ENCODE results near the gene SAT2.

Gene SAT2

DNA sequence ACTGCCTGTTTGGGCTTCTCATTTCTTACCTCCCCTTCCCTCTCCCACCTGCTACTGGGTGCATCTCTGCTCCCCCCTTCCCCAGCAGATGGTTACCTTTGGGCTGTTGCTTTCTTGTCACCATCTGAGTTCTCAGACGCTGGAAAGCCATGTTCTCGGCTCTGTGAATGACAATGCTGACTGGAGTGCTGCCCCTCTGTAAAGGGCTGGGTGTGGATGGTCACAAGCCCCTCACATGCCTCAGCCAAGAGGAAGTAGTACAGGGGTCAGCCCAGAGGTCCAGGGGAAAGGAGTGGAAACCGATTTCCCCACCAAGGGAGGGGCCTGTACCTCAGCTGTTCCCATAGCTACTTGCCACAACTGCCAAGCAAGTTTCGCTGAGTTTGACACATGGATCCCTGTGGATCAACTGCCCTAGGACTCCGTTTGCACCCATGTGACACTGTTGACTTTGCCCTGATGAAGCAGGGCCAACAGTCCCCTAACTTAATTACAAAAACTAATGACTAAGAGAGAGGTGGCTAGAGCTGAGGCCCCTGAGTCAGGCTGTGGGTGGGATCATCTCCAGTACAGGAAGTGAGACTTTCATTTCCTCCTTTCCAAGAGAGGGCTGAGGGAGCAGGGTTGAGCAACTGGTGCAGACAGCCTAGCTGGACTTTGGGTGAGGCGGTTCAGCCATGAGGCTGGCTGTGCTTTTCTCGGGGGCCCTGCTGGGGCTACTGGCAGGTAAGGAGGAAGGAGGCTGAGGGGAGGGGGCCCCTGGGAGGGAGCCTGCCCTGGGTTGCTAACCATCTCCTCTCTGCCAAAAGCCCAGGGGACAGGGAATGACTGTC, 48.4 kb downstream of the SAT2 start, which contains the start of gene CD68:
Gene CD68 (plus strand): TSS at position 638 of the 833 bp plus-strand sequence. CDS start 40 bp downstream, at position 678.
- Histone ChIP-seq H3K27ac (replicated peaks; ENCODE audit: low read length) (peak within 1 kb of the TSS; percentile 52), H2AFZ (ENCODE audit: low read length) (no peak within 1 kb of the TSS), H2BK12ac (ENCODE audit: low read length) (no peak within 1 kb of the TSS), H3K23ac (ENCODE audit: low read depth, low read length, poor library complexity) (peak within 1 kb of the TSS; percentile 92), H3K79me1 (ENCODE audit: low read depth, low read length) (peaks cover 18% of the 10 kb centered on the region), H3K4me3 (ENCODE audit: low read length in 2 of 2) (no peak within 1 kb of the TSS), H3K4me2 (ENCODE audit: insufficient read depth, low read length, poor library complexity, severe bottlenecking) (no peak within 1 kb of the TSS), H2BK120ac (ENCODE audit: low read depth, low read length) (no peak within 1 kb of the TSS), H3K9me3 (replicated peaks in 1 of 2; ENCODE audit: control insufficient read depth in 2 of 2, insufficient read depth in 1 of 2, low read depth in 1 of 2, low read length in 2 of 2) (no peaks in the 10 kb centered on the region), H3K4me1 (ENCODE audit: control insufficient read depth in 2 of 2, insufficient read depth in 1 of 2, low read depth in 1 of 2, low read length in 2 of 2) (peaks cover 18 to 21% of the 10 kb centered on the region in 2 donors), H3K14ac (ENCODE audit: low read length) (no peak within 1 kb of the TSS), H3K4ac (ENCODE audit: low read length) (no peak within 1 kb of the TSS), H4K91ac (ENCODE audit: low read depth, low read length, poor library complexity) (no peak within 1 kb of the TSS), H3K9ac (ENCODE audit: low read depth, low read length, poor library complexity) (peak within 1 kb of the TSS; percentile 26), H3K36me3 (replicated peaks in 1 of 2; ENCODE audit: control insufficient read depth in 2 of 2, insufficient read depth in 2 of 2, low read length in 2 of 2) (peaks cover 55 to 84% of the 10 kb centered on the region in 2 donors), H2AK5ac (ENCODE audit: low read depth, low read length) (no peak within 1 kb of the TSS), H3K27me3 (ENCODE audit: control insufficient read depth in 3 of 3, insufficient read depth in 3 of 3, low read depth in 1 of 3, low read length in 3 of 3) (no peaks in the 10 kb centered on the region), H2BK15ac (ENCODE audit: low read length) (no peak within 1 kb of the TSS), H2BK5ac (ENCODE audit: low read length) (no peak within 1 kb of the TSS), H3K18ac (ENCODE audit: low read length) (no peak within 1 kb of the TSS), H4K8ac (ENCODE audit: low read depth, low read length) (no peak within 1 kb of the TSS)
- no peak for DNase-seq (ENCODE audit: low spot score)
- WGBS, 2 donors (ENCODE audit: extremely low coverage in 2 of 2, insufficient read length in 2 of 2, insufficient replicate concordance in 1 of 2), result no CpG with 5 or more reads among the region's 7 CpGs

DNA sequence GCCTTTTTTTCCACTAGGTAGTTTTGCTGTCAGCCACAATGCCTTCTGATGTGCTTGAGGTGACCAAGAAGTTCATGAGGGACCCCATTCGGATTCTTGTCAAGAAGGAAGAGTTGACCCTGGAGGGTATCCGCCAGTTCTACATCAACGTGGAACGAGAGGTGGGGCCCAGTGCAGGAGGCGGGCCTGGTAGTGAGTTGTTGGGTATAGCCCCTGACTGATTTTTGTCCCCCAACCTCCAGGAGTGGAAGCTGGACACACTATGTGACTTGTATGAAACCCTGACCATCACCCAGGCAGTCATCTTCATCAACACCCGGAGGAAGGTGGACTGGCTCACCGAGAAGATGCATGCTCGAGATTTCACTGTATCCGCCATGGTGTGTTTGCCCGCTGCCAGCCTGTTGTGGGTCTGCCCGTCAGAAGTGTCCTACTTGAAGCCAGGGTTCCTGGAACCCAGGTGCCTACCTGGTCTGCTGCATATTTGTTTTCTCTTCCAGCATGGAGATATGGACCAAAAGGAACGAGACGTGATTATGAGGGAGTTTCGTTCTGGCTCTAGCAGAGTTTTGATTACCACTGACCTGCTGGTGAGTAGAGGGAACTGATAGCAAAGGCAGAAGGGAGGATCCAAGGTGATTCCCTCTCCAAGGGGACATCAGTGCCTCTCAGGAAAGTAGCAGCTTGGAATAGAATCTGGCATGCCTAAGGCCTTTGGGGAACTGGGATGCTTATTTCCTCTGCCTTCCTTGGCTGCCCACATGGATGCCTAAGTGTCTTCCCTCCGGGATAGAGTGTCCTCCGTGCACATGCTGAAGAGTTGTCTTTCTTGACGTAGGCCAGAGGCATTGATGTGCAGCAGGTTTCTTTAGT, 50.1 kb downstream of the SAT2 start:
- Histone ChIP-seq H3K4ac (ENCODE audit: low read length) (no peak overlapping the region), H3K79me1 (ENCODE audit: low read depth, low read length) (peaks cover 19% of the 10 kb centered on the region), H2BK12ac (ENCODE audit: low read length) (no peak overlapping the region), H3K4me2 (ENCODE audit: insufficient read depth, low read length, poor library complexity, severe bottlenecking) (no peak overlapping the region), H3K9me3 (replicated peaks in 1 of 2; ENCODE audit: control insufficient read depth in 2 of 2, insufficient read depth in 1 of 2, low read depth in 1 of 2, low read length in 2 of 2) (no peaks in the 10 kb centered on the region), H3K4me1 (ENCODE audit: control insufficient read depth in 2 of 2, insufficient read depth in 1 of 2, low read depth in 1 of 2, low read length in 2 of 2) (peaks cover 10 to 13% of the 10 kb centered on the region in 2 donors), H3K27me3 (ENCODE audit: control insufficient read depth in 3 of 3, insufficient read depth in 3 of 3, low read depth in 1 of 3, low read length in 3 of 3) (no peaks in the 10 kb centered on the region), H3K18ac (ENCODE audit: low read length) (no peak overlapping the region), H2BK15ac (ENCODE audit: low read length) (no peak overlapping the region), H4K91ac (ENCODE audit: low read depth, low read length, poor library complexity) (no peak overlapping the region), H3K4me3 (ENCODE audit: low read length in 2 of 2) (no peak overlapping the region), H4K8ac (ENCODE audit: low read depth, low read length) (no peak overlapping the region), H3K36me3 (replicated peaks in 1 of 2; ENCODE audit: control insufficient read depth in 2 of 2, insufficient read depth in 2 of 2, low read length in 2 of 2) (peaks cover 58 to 85% of the 10 kb centered on the region in 2 donors), H3K27ac (replicated peaks; ENCODE audit: low read length) (peak overlapping the region; percentile 7), H2AK5ac (ENCODE audit: low read depth, low read length) (no peak overlapping the region), H2BK120ac (ENCODE audit: low read depth, low read length) (no peak overlapping the region), H2AFZ (ENCODE audit: low read length) (no peak overlapping the region), H2BK5ac (ENCODE audit: low read length) (no peak overlapping the region), H3K9ac (ENCODE audit: low read depth, low read length, poor library complexity) (no peak overlapping the region), H3K23ac (ENCODE audit: low read depth, low read length, poor library complexity) (no peak overlapping the region), H3K14ac (ENCODE audit: low read length) (no peak overlapping the region)
- DNase-seq (ENCODE audit: low spot score), result no peak
- no CpG with 5 or more reads among the region's 17 CpGs for WGBS, 2 donors (ENCODE audit: extremely low coverage in 2 of 2, insufficient read length in 2 of 2, insufficient replicate concordance in 1 of 2)

DNA sequence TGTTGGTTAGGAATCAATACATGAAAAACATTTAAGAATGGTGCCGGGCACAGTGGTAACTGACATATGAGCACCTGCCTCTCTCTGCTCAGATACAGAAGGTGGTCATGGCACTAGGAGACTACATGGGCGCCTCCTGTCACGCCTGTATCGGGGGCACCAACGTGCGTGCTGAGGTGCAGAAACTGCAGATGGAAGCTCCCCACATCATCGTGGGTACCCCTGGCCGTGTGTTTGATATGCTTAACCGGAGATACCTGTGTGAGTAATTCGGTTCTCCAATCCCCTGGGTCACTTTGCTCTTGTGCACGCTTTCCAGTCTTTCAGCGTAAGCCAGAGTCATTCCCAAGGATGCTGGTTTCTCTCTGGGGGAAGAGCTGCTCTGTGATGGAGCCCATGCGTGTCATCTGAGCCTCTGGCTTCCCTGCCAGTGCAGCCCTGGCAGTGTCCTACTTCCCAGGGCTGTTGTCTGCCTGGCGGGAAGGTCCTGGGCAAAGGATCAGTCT, 51.1 kb downstream of the SAT2 start:
- H2BK15ac ChIP-seq (ENCODE audit: low read length), result no peak overlapping the region
- H2BK120ac ChIP-seq (ENCODE audit: low read depth, low read length), result no peak overlapping the region
- no peak for DNase-seq (ENCODE audit: low spot score)
- H3K36me3 ChIP-seq (replicated peaks in 1 of 2; ENCODE audit: control insufficient read depth in 2 of 2, insufficient read depth in 2 of 2, low read length in 2 of 2), result peaks cover 56 to 80% of the 10 kb centered on the region in 2 donors
- H3K79me1 ChIP-seq (ENCODE audit: low read depth, low read length), result peaks cover 14% of the 10 kb centered on the region
- no peak overlapping the region for H2AK5ac ChIP-seq (ENCODE audit: low read depth, low read length)
- no peak overlapping the region for H2BK5ac ChIP-seq (ENCODE audit: low read length)
- no peaks in the 10 kb centered on the region for H3K9me3 ChIP-seq (replicated peaks in 1 of 2; ENCODE audit: control insufficient read depth in 2 of 2, insufficient read depth in 1 of 2, low read depth in 1 of 2, low read length in 2 of 2)
- no peak overlapping the region for H3K23ac ChIP-seq (ENCODE audit: low read depth, low read length, poor library complexity)
- no peak overlapping the region for H3K4me2 ChIP-seq (ENCODE audit: insufficient read depth, low read length, poor library complexity, severe bottlenecking)
- no peak overlapping the region for H3K14ac ChIP-seq (ENCODE audit: low read length)
- no CpG with 5 or more reads among the region's 14 CpGs for WGBS, 2 donors (ENCODE audit: extremely low coverage in 2 of 2, insufficient read length in 2 of 2, insufficient replicate concordance in 1 of 2)
- H3K9ac ChIP-seq (ENCODE audit: low read depth, low read length, poor library complexity), result no peak overlapping the region
- H3K4me1 ChIP-seq (ENCODE audit: control insufficient read depth in 2 of 2, insufficient read depth in 1 of 2, low read depth in 1 of 2, low read length in 2 of 2), result peaks cover 12 to 14% of the 10 kb centered on the region in 2 donors
- no peak overlapping the region for H4K91ac ChIP-seq (ENCODE audit: low read depth, low read length, poor library complexity)
- H3K4me3 ChIP-seq (ENCODE audit: low read length in 2 of 2), result no peak overlapping the region
- H3K27ac ChIP-seq (replicated peaks; ENCODE audit: low read length), result no peak overlapping the region
- no peak overlapping the region for H3K18ac ChIP-seq (ENCODE audit: low read length)
- H3K27me3 ChIP-seq (ENCODE audit: control insufficient read depth in 3 of 3, insufficient read depth in 3 of 3, low read depth in 1 of 3, low read length in 3 of 3), result no peaks in the 10 kb centered on the region
- H4K8ac ChIP-seq (ENCODE audit: low read depth, low read length), result no peak overlapping the region
- no peak overlapping the region for H2AFZ ChIP-seq (ENCODE audit: low read length)
- no peak overlapping the region for H2BK12ac ChIP-seq (ENCODE audit: low read length)
- H3K4ac ChIP-seq (ENCODE audit: low read length), result no peak overlapping the region

All from neuronal stem cell (in vitro differentiated cells).